B cell (primary cell): ENCODE results near the gene MEGF11. TPM values are rescaled to one million over a fixed set of nuclear protein-coding genes. Genes with fewer than 3 reads are reported as not detected.
"Not testable (repeated sequence)": the region's sequence is repeated elsewhere in the genome, so short reads cannot be mapped to it uniquely, and the experiment has no call there.

Experiments used
- ATAC-seq: fragments of 200-7000 bp; cut with Tn5 transposase; one replicate; pipeline ENCODE4 v1.10.0; 2021; ENCODE audit warnings: low read depth, mild to moderate bottlenecking, moderate number of reproducible peaks, moderate library complexity
- CTCF ChIA-PET: fragments of 350-600 bp; sonication (Branson Sonifier 250); formaldehyde crosslinking; loops from one replicate; lab custom pipeline; 2021; ENCODE audit warnings: antibody characterized with exemption, inconsistent platforms; lab: Charles Lee
- POLR2A ChIA-PET: fragments of 350-600 bp; sonication (Branson Sonifier 250); formaldehyde crosslinking; loops from one replicate; lab custom pipeline; 2021; ENCODE audit warnings: antibody characterized with exemption; lab: Charles Lee
- DNase-seq: peaks from one replicate; pipeline ENCODE4 v3.0.0; 2013
- H2AFZ ChIP-seq: 2 replicates; pipeline ENCODE4 v1.6.1; 2012; ENCODE audit warnings: mild to moderate bottlenecking, low read depth, low read length; ENCODE audit not compliant: insufficient read depth, poor library complexity, severe bottlenecking
- H3K27ac ChIP-seq, 2 donors: 1 replicate in 1 of 2; 2 replicates in 1 of 2; pipeline ENCODE4 v1.5.1; 2012 to 2013; ENCODE audit warnings: low read length in 2 of 2, mild to moderate bottlenecking in 2 of 2, moderate library complexity in 1 of 2
- H3K27me3 ChIP-seq, 4 experiments: fragments of 200-600 bp in 1 of 4; sonication (generic) in 1 of 4; replicated peaks in 1 of 4; 1 replicate in 2 of 4; 2 replicates in 2 of 4; pipeline versions ENCODE4 v1.6.1 to v1.7.0; 2013 to 2016; ENCODE audit warnings: low read length in 3 of 4, mild to moderate bottlenecking in 2 of 4, mixed read lengths in 1 of 4, moderate library complexity in 1 of 4; ENCODE audit not compliant: insufficient read depth in 4 of 4, control insufficient read depth in 3 of 4; ENCODE audit errors: control extremely low read depth in 1 of 4
- H3K36me3 ChIP-seq, 2 experiments: replicated peaks in 1 of 2; 1 replicate in 1 of 2; 2 replicates in 1 of 2; pipeline versions ENCODE4 v1.6.1 to v1.7.1; 2013; ENCODE audit warnings: low read length in 1 of 2; ENCODE audit not compliant: insufficient read depth in 2 of 2, control insufficient read depth in 1 of 2; ENCODE audit errors: control extremely low read depth in 1 of 2, extremely low read depth in 1 of 2
- H3K4me1 ChIP-seq, 2 donors: fragments of 200-600 bp in 1 of 2; sonication (generic) in 1 of 2; 1 replicate in 1 of 2; 2 replicates in 1 of 2; pipeline versions ENCODE4 v1.5.1 to v1.6.1; 2013 to 2017; ENCODE audit warnings: low read length in 2 of 2; ENCODE audit not compliant: control insufficient read depth in 2 of 2, insufficient read depth in 2 of 2
- H3K4me2 ChIP-seq: replicated peaks from 2 replicates; pipeline ENCODE3; 2012; ENCODE audit warnings: mild to moderate bottlenecking, low read depth, low read length; ENCODE audit not compliant: poor library complexity, severe bottlenecking
- H3K4me3 ChIP-seq, 5 experiments: fragments of 200-600 bp in 1 of 5; sonication (generic) in 1 of 5; 1 replicate in 3 of 5; 2 replicates in 2 of 5; pipeline versions ENCODE4 v1.5.1 to v1.7.0; 2011 to 2016; ENCODE audit warnings: low read length in 4 of 5, mild to moderate bottlenecking in 4 of 5, low read depth in 2 of 5, control low read depth in 1 of 5, moderate library complexity in 1 of 5; ENCODE audit not compliant: insufficient read depth in 1 of 5; ENCODE audit errors: control extremely low read depth in 1 of 5, extremely low read depth in 1 of 5
- H3K79me2 ChIP-seq: fragments of 200-600 bp; sonication (generic); one replicate; pipeline ENCODE4 v1.6.0; 2016; ENCODE audit warnings: low read length; ENCODE audit not compliant: control insufficient read depth, insufficient read depth
- H3K9ac ChIP-seq: fragments of 200-600 bp; sonication (generic); 2 replicates; pipeline ENCODE4 v1.6.1; 2017; ENCODE audit warnings: mild to moderate bottlenecking, low read length, moderate library complexity
- H3K9me3 ChIP-seq, 3 donors: one replicate each; pipeline versions ENCODE4 v1.6.1 to v1.7.1; 2013; ENCODE audit warnings: low read length in 2 of 3; ENCODE audit not compliant: control insufficient read depth in 2 of 3, insufficient read depth in 1 of 3; ENCODE audit errors: control extremely low read depth in 1 of 3
- H4K20me1 ChIP-seq: 2 replicates; pipeline ENCODE4 v1.6.0; 2012; ENCODE audit warnings: mild to moderate bottlenecking, low read length; ENCODE audit not compliant: insufficient read depth, control insufficient read depth, poor library complexity, severe bottlenecking
- H3K27ac Mint-ChIP-seq: one replicate; pipeline ENCODE4 v1.8.0; 2021; ENCODE audit warnings: mixed read lengths
- H3K27me3 Mint-ChIP-seq: one replicate; pipeline ENCODE4 v1.8.0; 2021; ENCODE audit warnings: mixed read lengths
- H3K4me1 Mint-ChIP-seq: one replicate; pipeline ENCODE4 v1.8.0; 2021; ENCODE audit warnings: mixed read lengths
- H3K4me3 Mint-ChIP-seq: one replicate; pipeline ENCODE4 v1.8.0; 2021; ENCODE audit warnings: mixed read lengths
- H3K9me3 Mint-ChIP-seq: one replicate; pipeline ENCODE4 v1.8.0; 2022; ENCODE audit warnings: mixed read lengths; ENCODE audit not compliant: insufficient read depth
- EZH2 ChIP-seq: IDR thresholded peaks from 2 replicates; pipeline ENCODE4 v1.6.1; 2012; ENCODE audit warnings: borderline replicate concordance, low read depth, mild to moderate bottlenecking, moderate library complexity, low read length; ENCODE audit not compliant: insufficient read depth, poor library complexity, severe bottlenecking
- WGBS: methylation state at CpG from one replicate; pipeline ENCODE4 v1.1.5; 2013; ENCODE audit warnings: missing lambda C conversion rate; ENCODE audit not compliant: insufficient coverage; 5-methylcytosine and 5-hydroxymethylcytosine counted together
- intact Hi-C: fragments of 100-400 bp; cut with micrococcal nuclease; formaldehyde crosslinking; loops from one replicate; pipeline ENCODE4 v1.10.0; 2022
- polyA plus RNA-seq: library from polyadenylated mRNA; depleted of rRNA; stranded (reverse); fragments of >200 nt; gene quantifications from 2 replicates; pipeline ENCODE4 v1.2.3, GENCODE V29; 2012
- total RNA-seq, 2 donors: library from RNA; stranded (reverse); fragments of 120-200 nt in 1 of 2; gene quantifications; 1 replicate in 1 of 2; 2 replicates in 1 of 2; pipeline versions ENCODE4 v1.2.3 to v1.2.4, GENCODE V29; 2013 to 2022
- TF ChIP-seq, protein P1 (sequence below): fragments of 200-600 bp; IDR thresholded peaks from one replicate; pipeline ENCODE4 v1.8.0; 2022; ENCODE audit warnings: antibody characterized with exemption, mild to moderate bottlenecking

Gene MEGF11
- total and polyA plus RNA-seq, 2 donors (not counting 1 experiment from before 2014, with no cell fraction given) = 0.04 to 0.34 TPM

- peak overlapping the region; percentile 93 for H3K4me2 ChIP-seq
- WGBS = no CpG with 5 or more reads among the region's 9 CpGs
- H3K27me3 ChIP-seq, H3K4me3 ChIP-seq, H3K9ac ChIP-seq, CTCF ChIA-PET, H3K9me3 Mint-ChIP-seq, intact Hi-C loops, DNase-seq, H3K4me3 Mint-ChIP-seq, POLR2A ChIA-PET, ATAC-seq, H3K27ac Mint-ChIP-seq, H3K27me3 Mint-ChIP-seq, H2AFZ ChIP-seq, H3K9me3 ChIP-seq: not testable (repeated sequence)
- peaks cover 16 to 17% of the 10 kb centered on the region in 2 donors for H3K4me1 ChIP-seq
- H4K20me1 ChIP-seq = peaks cover 46% of the 10 kb centered on the region
- peak overlapping the region in 1 of 2 donors; percentile 95 for H3K27ac ChIP-seq
- H3K36me3 ChIP-seq = peaks cover 7 to 20% of the 10 kb centered on the region in 2 experiments
- H3K79me2 ChIP-seq = peaks cover 74% of the 10 kb centered on the region
- H3K4me1 Mint-ChIP-seq = peaks cover 40% of the 10 kb centered on the region
Measured at GRCh38 chr15:65871886-65872285, 381.7 kb downstream of the MEGF11 start.

- Mint-ChIP-seq H3K27ac (peak overlapping the region; percentile 99), H3K4me3 (peak overlapping the region; percentile 99), H3K4me1 (peaks cover 40% of the 10 kb centered on the region), H3K9me3 (no peaks in the 10 kb centered on the region), H3K27me3 (no peaks in the 10 kb centered on the region)
- Histone ChIP-seq H3K9me3 (no peaks in the 10 kb centered on the region), H3K4me2 (peak overlapping the region; percentile 93), H3K4me1 (peaks cover 16 to 17% of the 10 kb centered on the region in 2 donors), H3K4me3 (peak overlapping the region; percentile 75 to 99 (median 89)), H3K27me3 (no peaks in the 10 kb centered on the region), H3K79me2 (peaks cover 65% of the 10 kb centered on the region), H2AFZ (peak overlapping the region; percentile 89), H3K36me3 (peaks cover 7 to 12% of the 10 kb centered on the region in 2 experiments), H4K20me1 (peaks cover 37% of the 10 kb centered on the region), H3K9ac (peak overlapping the region; percentile 87), H3K27ac (peak overlapping the region in 1 of 2 donors; percentile 95)
- CTCF ChIA-PET = interaction anchor here (2.0 to 5.2 kb wide), 2 partner anchors 15 to 47 kb away, joined by 8 to 45 read pairs; no protein-coding TSS in a partner anchor
- TF ChIP-seq EZH2 = no peak
- TF ChIP-seq, protein P1, sequence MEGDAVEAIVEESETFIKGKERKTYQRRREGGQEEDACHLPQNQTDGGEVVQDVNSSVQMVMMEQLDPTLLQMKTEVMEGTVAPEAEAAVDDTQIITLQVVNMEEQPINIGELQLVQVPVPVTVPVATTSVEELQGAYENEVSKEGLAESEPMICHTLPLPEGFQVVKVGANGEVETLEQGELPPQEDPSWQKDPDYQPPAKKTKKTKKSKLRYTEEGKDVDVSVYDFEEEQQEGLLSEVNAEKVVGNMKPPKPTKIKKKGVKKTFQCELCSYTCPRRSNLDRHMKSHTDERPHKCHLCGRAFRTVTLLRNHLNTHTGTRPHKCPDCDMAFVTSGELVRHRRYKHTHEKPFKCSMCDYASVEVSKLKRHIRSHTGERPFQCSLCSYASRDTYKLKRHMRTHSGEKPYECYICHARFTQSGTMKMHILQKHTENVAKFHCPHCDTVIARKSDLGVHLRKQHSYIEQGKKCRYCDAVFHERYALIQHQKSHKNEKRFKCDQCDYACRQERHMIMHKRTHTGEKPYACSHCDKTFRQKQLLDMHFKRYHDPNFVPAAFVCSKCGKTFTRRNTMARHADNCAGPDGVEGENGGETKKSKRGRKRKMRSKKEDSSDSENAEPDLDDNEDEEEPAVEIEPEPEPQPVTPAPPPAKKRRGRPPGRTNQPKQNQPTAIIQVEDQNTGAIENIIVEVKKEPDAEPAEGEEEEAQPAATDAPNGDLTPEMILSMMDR = no peak
- 13% methylated on average over 2 of the region's 2 CpGs for WGBS
- POLR2A ChIA-PET = interaction anchor here (1.2 kb wide), 1 partner anchor 59 kb away, joined by 3 read pairs; no protein-coding TSS in a partner anchor
- intact Hi-C loops = no loop called here
- no peak for DNase-seq
- ATAC-seq = no peak
Measured at GRCh38 chr15:65870889-65871533, 382.5 kb downstream of the MEGF11 start.
